ENCODE measurements around the gene TOP1.

DNA sequence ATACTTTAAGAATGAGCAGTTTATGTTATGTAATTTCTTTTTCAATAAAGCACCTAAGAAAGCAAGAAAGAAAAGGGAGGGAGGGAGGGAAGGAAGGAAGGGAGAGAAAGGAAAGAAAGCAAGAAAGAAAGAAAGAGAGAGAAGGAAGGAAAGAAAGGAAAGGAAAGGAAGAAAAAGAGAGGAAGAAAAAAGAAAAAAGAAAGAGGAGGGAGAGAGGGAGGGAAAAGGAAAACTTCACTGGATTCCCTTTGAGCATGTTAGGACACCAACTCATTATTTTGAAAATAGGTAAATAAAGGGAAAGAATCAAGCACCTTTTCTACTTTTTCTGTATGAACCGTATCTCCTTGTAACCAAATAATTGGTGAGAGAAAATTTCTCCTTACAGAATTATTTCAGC is 32.3 kb upstream of the TOP1 start:
- TF ChIP-seq POLR2A (IDR thresholded peaks at IDR 0.05; ENCODE audit: low read length) (no peak), GATA1 (IDR thresholded peaks at IDR 0.05; ENCODE audit: low read depth, low read length) (no peak)
